Measurements from ENCODE around the gene NFYA.
"Not testable (repeated sequence)": the region's sequence is repeated elsewhere in the genome, so short reads cannot be mapped to it uniquely, and the experiment has no call there.

Gene NFYA

DNA sequence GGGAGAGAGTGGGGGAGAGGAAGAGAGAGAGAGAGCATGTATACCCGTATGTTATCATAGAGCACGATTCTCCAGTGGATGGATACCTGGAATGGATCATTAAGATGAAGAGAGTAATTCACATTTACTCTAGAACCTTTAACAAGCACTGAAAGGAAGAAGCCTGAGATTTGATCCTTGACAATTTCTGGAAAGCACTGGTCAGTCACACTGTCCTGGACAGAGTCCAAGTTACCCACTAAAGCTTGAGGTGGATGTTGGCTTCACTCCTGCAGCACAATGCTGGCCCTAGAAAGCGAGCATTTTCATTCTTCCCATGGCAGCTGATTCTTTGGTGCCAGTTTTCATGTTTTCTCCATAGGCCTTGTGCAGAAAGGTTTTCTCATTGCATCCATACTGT lies 25.6 kb downstream of the NFYA start:
- peak overlapping the region; percentile 10 for H3K27ac Mint-ChIP-seq
- H3K36me3 Mint-ChIP-seq, result peaks cover 19% of the 10 kb centered on the region

DNA sequence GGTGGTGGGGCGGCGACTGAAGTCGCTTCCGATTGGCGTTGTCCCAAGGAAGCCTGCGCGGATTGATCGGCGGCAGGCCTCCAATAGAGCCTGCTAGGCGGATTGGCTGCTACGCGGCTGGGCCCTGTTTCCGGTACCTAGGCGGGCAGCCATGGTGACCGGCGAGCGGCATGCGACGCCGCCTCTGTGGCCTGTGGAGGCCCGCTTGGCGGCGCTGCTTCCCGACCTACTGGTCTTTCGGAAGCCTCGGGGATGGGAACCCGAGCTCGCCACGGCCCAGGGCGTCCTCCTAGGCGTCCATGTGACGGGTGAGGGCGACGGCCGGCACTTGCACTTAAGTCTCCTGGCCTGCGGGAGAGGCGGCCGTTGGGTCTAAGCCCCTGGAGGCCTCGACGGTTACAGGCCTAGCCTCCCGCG lies 28.1 kb downstream of the NFYA start:
- Mint-ChIP-seq H3K27ac (no peak overlapping the region), H3K27me3 (no peaks in the 10 kb centered on the region), H3K4me3 (no peak overlapping the region), H3K9me3 (ENCODE audit: low read depth) (no peaks in the 10 kb centered on the region), H3K36me3 (peaks cover 13% of the 10 kb centered on the region), H3K4me1 (ENCODE audit: low read depth) (peaks cover 19% of the 10 kb centered on the region)

More for the DNA sequence above, 25.6 kb downstream of the NFYA start:
- Mint-ChIP-seq H3K4me1 (ENCODE audit: low read depth) (peaks cover 22% of the 10 kb centered on the region), H3K9me3 (ENCODE audit: low read depth) (no peaks in the 10 kb centered on the region), H3K4me3 (no peak overlapping the region), H3K27me3 (no peaks in the 10 kb centered on the region)

DNA sequence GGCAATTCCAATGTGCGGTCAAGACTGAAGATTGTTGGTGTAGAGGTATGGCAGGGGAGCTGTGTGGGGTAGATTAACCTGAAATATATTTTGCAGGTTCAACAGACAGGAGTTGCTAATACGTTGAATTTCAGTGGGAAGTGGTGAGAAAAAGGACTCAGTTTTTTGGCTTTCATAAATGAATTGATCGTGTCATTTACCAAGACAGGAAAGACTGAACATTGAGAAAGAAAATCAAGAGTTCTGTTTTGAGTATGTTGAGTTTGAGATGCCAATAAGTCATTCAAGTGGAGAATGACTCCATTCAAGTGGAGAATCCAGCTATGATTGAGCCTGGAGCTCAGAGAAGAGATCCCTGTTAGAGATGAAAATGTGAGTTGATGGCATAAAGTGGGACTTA lies 31.1 kb downstream of the NFYA start:
- Mint-ChIP-seq H3K36me3 (peaks cover 15% of the 10 kb centered on the region), H3K4me1 (ENCODE audit: low read depth) (peaks cover 9% of the 10 kb centered on the region), H3K9me3 (ENCODE audit: low read depth) (no peaks in the 10 kb centered on the region), H3K4me3 (no peak overlapping the region), H3K27ac (no peak overlapping the region), H3K27me3 (no peaks in the 10 kb centered on the region)

DNA sequence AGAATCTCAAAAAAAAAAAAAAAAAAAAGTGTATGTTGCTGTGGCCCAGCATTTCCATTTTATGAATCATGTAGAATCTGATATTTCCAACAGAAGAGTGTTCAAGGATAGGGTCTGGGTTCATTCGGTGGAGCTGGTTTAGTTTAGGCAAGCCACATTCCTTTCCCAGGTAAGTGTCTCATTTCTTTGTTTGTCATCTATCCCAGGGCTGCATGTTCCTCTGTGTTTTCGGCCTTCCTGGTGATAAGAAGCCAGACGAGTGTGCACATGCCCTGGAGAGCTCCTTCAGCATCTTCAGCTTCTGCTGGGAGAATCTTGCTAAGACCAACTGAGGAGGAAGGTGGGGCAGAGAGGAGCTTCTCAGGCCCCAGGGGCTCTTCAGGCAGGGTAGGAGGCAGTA lies 38.2 kb downstream of the NFYA start:
- Mint-ChIP-seq H3K27ac (no peak overlapping the region), H3K4me3 (no peak overlapping the region), H3K9me3 (ENCODE audit: low read depth) (no peaks in the 10 kb centered on the region), H3K4me1 (ENCODE audit: low read depth) (no peaks in the 10 kb centered on the region), H3K27me3 (no peaks in the 10 kb centered on the region), H3K36me3 (peaks cover 20% of the 10 kb centered on the region)

DNA sequence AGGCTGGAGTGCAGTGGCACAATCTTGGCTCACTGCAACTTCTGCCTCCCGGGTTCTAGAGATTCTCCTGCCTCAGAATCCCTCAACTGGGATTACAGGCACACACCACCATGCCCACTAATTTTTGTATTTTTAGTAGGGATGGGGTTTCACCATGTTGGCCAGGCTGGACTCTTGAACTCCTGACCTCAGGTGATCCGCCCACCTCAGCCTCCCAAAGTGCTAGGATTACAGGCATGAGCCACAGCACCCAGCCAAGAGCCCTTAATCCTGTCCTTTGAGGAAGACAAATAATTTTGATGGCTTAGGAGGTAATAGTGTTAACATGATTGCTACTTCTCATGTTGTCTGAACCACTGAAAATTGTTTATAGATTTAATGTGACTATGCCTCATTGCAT lies 42.3 kb downstream of the NFYA start:
- not testable (repeated sequence) for H3K4me3 Mint-ChIP-seq; H3K9me3 Mint-ChIP-seq (ENCODE audit: low read depth); H3K27me3 Mint-ChIP-seq; H3K27ac Mint-ChIP-seq; H3K4me1 Mint-ChIP-seq (ENCODE audit: low read depth)
- peaks cover 19% of the 10 kb centered on the region for H3K36me3 Mint-ChIP-seq

DNA sequence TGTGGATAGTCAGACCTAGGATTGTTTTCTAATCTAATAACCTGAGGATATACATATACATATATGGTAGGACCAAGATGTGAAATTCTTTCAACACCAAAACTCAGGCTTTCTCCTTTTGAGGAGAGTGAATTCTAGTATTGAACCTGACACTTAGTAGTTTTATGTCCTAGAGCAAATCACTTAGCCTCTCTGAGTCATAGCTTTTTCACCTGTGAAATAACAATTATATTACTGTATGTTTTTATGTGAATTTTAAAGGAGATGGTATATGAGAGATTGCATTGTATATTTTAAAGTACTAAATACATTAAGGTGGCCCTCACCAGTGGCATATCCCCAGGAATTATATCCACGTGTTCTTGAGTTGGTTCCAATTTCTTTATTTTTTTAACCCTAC lies 46.7 kb downstream of the NFYA start:
- Mint-ChIP-seq H3K27ac (no peak overlapping the region), H3K36me3 (peaks cover 31% of the 10 kb centered on the region), H3K9me3 (ENCODE audit: low read depth) (no peaks in the 10 kb centered on the region), H3K27me3 (no peaks in the 10 kb centered on the region), H3K4me3 (no peak overlapping the region), H3K4me1 (ENCODE audit: low read depth) (no peaks in the 10 kb centered on the region)

DNA sequence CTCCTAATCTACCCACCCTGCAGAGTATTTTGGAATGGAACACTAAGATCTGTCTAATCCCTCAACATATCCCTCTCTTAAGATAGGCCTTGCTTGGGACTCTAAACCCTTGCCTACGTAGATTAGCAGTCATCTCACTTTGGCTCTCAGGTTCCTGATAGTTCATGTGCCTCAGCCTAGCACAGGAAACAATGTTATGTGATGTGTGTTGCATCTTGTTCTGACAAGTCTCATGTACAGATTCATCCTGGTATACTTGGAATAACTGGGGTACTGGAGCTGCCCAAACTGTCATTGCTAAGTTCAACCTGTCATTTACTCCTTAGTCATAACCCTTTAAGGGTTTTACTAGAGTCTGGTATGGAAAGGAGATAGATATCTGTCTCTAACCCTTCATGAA lies 47.3 kb downstream of the NFYA start:
- Mint-ChIP-seq H3K27me3 (no peaks in the 10 kb centered on the region), H3K4me1 (ENCODE audit: low read depth) (no peaks in the 10 kb centered on the region), H3K27ac (no peak overlapping the region), H3K4me3 (no peak overlapping the region), H3K9me3 (ENCODE audit: low read depth) (no peaks in the 10 kb centered on the region), H3K36me3 (peaks cover 28% of the 10 kb centered on the region)

DNA sequence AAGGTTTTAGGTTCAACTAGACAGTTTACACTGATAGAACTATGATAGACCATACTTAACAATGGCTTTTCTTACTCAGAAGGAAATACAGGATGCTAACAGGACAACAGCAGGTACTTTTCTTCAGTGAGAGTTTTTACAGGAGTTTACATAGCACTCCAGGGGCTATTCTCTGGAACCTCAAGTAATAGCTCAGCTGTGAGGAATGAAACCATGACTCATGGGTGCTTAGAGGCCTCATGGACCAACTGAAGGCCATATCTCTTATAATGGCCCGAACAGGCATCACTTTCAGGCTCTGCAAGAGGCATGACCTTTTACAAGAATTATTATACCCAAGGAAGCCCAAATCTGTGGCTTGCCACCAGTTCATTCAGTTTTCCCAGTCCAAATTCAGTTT lies 49.6 kb downstream of the NFYA start:
- H3K4me3 Mint-ChIP-seq, result no peak overlapping the region
- peaks cover 35% of the 10 kb centered on the region for H3K36me3 Mint-ChIP-seq
- no peak overlapping the region for H3K27ac Mint-ChIP-seq
- H3K9me3 Mint-ChIP-seq (ENCODE audit: low read depth), result no peaks in the 10 kb centered on the region
- H3K27me3 Mint-ChIP-seq, result no peaks in the 10 kb centered on the region
- H3K4me1 Mint-ChIP-seq (ENCODE audit: low read depth), result no peaks in the 10 kb centered on the region

DNA sequence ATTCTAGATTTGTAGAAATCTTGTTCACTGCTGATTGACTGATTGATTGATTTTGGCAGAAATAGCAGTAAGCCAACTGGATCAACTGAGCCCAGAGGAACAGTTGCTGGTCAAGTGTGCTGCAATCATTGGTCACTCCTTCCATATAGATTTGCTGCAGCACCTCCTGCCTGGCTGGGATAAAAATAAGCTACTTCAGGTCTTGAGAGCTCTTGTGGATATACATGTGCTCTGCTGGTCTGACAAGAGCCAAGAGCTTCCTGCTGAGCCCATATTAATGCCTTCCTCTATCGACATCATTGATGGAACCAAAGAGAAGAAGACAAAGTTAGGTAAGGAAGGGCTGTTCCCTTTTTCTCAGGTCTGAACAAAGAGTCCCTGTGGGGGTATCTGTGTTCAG lies 50.1 kb downstream of the NFYA start:
- no peak overlapping the region for H3K27ac Mint-ChIP-seq
- no peaks in the 10 kb centered on the region for H3K27me3 Mint-ChIP-seq
- H3K36me3 Mint-ChIP-seq, result peaks cover 33% of the 10 kb centered on the region

DNA sequence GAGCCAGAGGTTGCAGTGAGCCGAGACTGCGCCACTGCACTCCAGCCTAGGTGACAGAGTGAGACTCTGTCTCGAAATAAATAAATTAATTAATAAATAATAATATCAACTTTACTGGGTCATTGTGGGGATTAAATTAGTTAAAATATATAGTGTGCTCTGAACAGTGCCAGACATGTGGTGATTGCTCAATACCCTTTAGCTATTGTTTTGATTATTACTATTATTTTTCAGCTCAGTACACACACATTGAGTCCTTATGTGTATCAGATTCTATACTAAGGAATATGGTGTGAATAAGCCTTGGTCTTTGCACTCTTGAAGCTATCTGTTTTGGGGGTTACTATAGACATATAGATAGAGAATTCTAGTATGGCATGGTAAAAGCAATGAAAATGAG lies 52.5 kb downstream of the NFYA start:
- Mint-ChIP-seq H3K27me3 (no peaks in the 10 kb centered on the region), H3K9me3 (ENCODE audit: low read depth) (no peaks in the 10 kb centered on the region), H3K4me1 (ENCODE audit: low read depth) (no peaks in the 10 kb centered on the region), H3K27ac (no peak overlapping the region), H3K36me3 (peaks cover 27% of the 10 kb centered on the region), H3K4me3 (no peak overlapping the region)

More for the DNA sequence above, 50.1 kb downstream of the NFYA start:
- no peaks in the 10 kb centered on the region for H3K9me3 Mint-ChIP-seq (ENCODE audit: low read depth)
- H3K4me3 Mint-ChIP-seq, result no peak overlapping the region
- H3K4me1 Mint-ChIP-seq (ENCODE audit: low read depth), result no peaks in the 10 kb centered on the region

DNA sequence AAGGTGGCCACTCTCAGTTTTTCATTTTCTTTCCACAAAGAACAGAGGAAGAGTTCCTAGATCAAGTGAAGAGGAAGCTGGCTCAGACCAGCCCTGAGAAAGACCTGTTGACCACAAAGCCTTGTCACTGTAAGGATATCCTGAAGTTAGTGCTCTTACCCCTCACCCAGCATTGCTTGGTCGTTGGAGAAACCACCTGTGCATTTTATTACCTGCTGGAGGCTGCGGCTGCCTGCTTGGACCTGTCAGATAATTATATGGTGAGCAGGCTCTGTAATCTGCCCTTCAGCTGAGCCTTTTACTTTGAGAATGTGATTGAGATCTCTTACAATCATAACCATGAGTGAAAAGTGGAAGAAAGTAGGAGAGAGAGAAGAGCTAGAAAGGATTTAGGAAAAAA lies 59.5 kb downstream of the NFYA start:
- H3K36me3 Mint-ChIP-seq, result peaks cover 21% of the 10 kb centered on the region
- no peaks in the 10 kb centered on the region for H3K27me3 Mint-ChIP-seq
- no peak overlapping the region for H3K4me3 Mint-ChIP-seq
- no peaks in the 10 kb centered on the region for H3K4me1 Mint-ChIP-seq (ENCODE audit: low read depth)
- H3K27ac Mint-ChIP-seq, result no peak overlapping the region
- H3K9me3 Mint-ChIP-seq (ENCODE audit: low read depth), result no peaks in the 10 kb centered on the region

DNA sequence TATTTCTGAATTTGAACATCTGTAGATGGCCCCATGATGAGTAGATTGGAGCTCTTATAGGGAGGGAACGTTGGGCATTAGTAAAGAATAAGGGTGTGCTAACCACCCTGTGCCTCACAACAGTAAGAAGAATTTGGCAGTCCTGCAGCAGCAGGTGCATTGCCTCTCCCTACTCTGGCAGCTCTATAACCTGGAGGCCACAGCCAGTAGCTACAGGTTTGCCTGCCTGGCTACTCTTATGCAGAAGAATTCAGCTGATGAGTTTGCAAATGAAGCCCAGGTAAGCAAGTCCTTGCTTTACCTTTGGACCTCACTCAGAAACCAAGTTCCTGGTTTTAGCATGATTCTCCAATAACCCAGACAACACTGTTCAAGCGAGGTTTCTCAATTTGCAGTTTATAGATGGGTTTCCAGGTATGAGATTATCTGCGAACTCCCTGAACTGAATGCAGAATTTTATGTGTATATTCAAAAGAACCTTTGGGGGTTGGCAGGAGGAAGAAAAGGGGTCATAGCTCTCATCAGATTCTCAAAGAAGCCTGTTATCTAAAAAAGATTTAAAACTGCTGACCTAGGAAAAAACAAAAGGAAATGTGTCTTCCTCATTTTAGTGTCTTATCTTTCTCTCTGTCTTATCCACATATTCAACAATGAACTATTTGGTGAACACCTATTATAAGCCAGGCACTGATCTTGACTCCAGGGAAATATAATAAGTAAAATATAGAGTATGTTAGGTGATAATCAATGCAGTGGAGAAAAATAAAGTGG lies 62.5 kb downstream of the NFYA start:
- Mint-ChIP-seq H3K9me3 (ENCODE audit: low read depth) (no peaks in the 10 kb centered on the region), H3K36me3 (peaks cover 26% of the 10 kb centered on the region), H3K27me3 (no peaks in the 10 kb centered on the region), H3K27ac (no peak overlapping the region), H3K4me1 (ENCODE audit: low read depth) (no peaks in the 10 kb centered on the region), H3K4me3 (no peak overlapping the region)

DNA sequence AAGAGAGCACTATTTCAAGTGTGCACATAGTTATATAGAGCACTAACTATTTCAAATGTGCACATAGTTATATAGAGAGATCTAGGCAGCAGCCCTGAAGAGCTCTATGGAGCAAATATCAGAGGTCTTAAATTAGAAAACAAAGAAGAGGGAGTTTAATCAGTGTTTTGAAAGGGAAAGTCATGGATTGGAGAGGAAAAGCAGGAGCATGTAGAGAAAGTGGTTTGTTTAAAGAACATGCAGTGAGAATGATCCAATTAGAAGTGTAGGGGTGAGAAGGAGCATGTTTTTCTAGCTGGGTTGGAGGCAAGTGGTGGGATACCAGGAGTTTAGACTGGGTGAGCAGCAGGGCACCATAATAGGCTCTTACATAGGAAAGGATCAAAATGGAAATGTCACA lies 64.1 kb downstream of the NFYA start:
- H3K9me3 Mint-ChIP-seq (ENCODE audit: low read depth), result no peaks in the 10 kb centered on the region
- H3K27me3 Mint-ChIP-seq, result no peaks in the 10 kb centered on the region
- H3K36me3 Mint-ChIP-seq, result peaks cover 33% of the 10 kb centered on the region
- no peaks in the 10 kb centered on the region for H3K4me1 Mint-ChIP-seq (ENCODE audit: low read depth)
- H3K4me3 Mint-ChIP-seq, result no peak overlapping the region
- no peak overlapping the region for H3K27ac Mint-ChIP-seq

DNA sequence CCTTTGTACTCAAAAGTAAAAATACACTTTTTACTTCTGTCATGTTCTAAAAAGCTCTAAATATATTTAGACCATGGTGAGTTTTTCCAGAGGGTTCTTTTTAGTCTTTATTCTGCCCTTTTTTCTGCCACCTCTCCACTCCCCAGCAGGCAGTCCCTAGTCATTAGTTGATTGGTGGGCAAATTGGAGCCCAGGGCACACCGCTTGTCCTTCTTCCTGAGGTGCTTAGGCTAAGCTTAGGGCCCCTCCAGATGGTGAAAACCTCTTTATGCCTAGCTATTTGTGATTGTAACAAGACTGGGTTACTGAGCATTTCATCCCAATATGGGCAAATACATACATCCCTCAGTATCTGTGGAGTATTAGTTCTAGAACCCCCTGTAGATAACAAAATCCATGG lies 75.1 kb downstream of the NFYA start:
- Mint-ChIP-seq H3K27ac (no peak overlapping the region), H3K4me1 (ENCODE audit: low read depth) (peaks cover 12% of the 10 kb centered on the region), H3K36me3 (peaks cover 23% of the 10 kb centered on the region), H3K4me3 (peak overlapping the region; percentile 4), H3K9me3 (ENCODE audit: low read depth) (no peaks in the 10 kb centered on the region), H3K27me3 (no peaks in the 10 kb centered on the region)

All from activated naive CD8-positive, alpha-beta T cell (primary cell).